ENCODE measurements around the gene CLC.

The CLC gene

GRCh38 chr19:39746836-39747529 lies 9.2 kb upstream of the CLC start:
- ATAC-seq, result no peak
- no peak for TF ChIP-seq ZC3H10 (CRISPR knock-in tag; IDR thresholded peaks at IDR 0.05)
- no peak for TF ChIP-seq TOX (CRISPR knock-in tag; IDR thresholded peaks at IDR 0.05; ENCODE audit: borderline replicate concordance)

- no peak for ATAC-seq
- TF ChIP-seq OSR1 (CRISPR knock-in tag; IDR thresholded peaks at IDR 0.05) (no peak), ARNTL (CRISPR knock-in tag; IDR thresholded peaks at IDR 0.05; ENCODE audit: borderline replicate concordance, low read depth) (no peak), CREB5 (CRISPR knock-in tag; IDR thresholded peaks at IDR 0.05; ENCODE audit: low read depth) (no peak), TOX (CRISPR knock-in tag; IDR thresholded peaks at IDR 0.05; ENCODE audit: borderline replicate concordance) (no peak), GLIS3 (CRISPR knock-in tag; IDR thresholded peaks at IDR 0.05) (no peak), ZNF70 (CRISPR knock-in tag; IDR thresholded peaks at IDR 0.05) (no peak), POU6F1 (CRISPR knock-in tag; IDR thresholded peaks at IDR 0.05; ENCODE audit: borderline replicate concordance, low read depth) (no peak), ZFP30 (CRISPR knock-in tag; IDR thresholded peaks at IDR 0.05) (no peak)
These were observed 7.8 kb upstream of the CLC start for GRCh38 chr19:39745643-39746042.

- TF ChIP-seq ZNF70 (CRISPR knock-in tag; IDR thresholded peaks at IDR 0.05) (no peak), PPARA (CRISPR knock-in tag; IDR thresholded peaks at IDR 0.05; ENCODE audit: borderline replicate concordance) (no peak), GLIS3 (CRISPR knock-in tag; IDR thresholded peaks at IDR 0.05) (no peak), SNAI2 (CRISPR knock-in tag; IDR thresholded peaks at IDR 0.05) (no peak), POU6F1 (CRISPR knock-in tag; IDR thresholded peaks at IDR 0.05; ENCODE audit: borderline replicate concordance, low read depth) (no peak), CREB5 (CRISPR knock-in tag; IDR thresholded peaks at IDR 0.05; ENCODE audit: low read depth) (no peak), ISL1 (CRISPR knock-in tag; IDR thresholded peaks at IDR 0.05) (no peak), ZFP3 (CRISPR knock-in tag; IDR thresholded peaks at IDR 0.05) (no peak), ZC3H10 (CRISPR knock-in tag; IDR thresholded peaks at IDR 0.05) (no peak), TCF4 (CRISPR knock-in tag; IDR thresholded peaks at IDR 0.05; ENCODE audit: borderline replicate concordance) (no peak), PATZ1 (CRISPR knock-in tag; IDR thresholded peaks at IDR 0.05; ENCODE audit: borderline replicate concordance) (no peak)
- no peak for ATAC-seq
These were observed 2.6 kb upstream of the CLC start for GRCh38 chr19:39740395-39740794.

GRCh38 chr19:39738814-39739213 lies 985 bp upstream of the CLC start:
- no peak for ATAC-seq
- no peak for TF ChIP-seq ARNTL (CRISPR knock-in tag; IDR thresholded peaks at IDR 0.05; ENCODE audit: borderline replicate concordance, low read depth)
- no peak for TF ChIP-seq ISL1 (CRISPR knock-in tag; IDR thresholded peaks at IDR 0.05)
- TF ChIP-seq ZNF70 (CRISPR knock-in tag; IDR thresholded peaks at IDR 0.05), result no peak
- no peak for TF ChIP-seq ZNF8 (CRISPR knock-in tag; IDR thresholded peaks at IDR 0.05)
- no peak for TF ChIP-seq OSR1 (CRISPR knock-in tag; IDR thresholded peaks at IDR 0.05)
- no peak for TF ChIP-seq ZC3H10 (CRISPR knock-in tag; IDR thresholded peaks at IDR 0.05)
- TF ChIP-seq PPARA (CRISPR knock-in tag; IDR thresholded peaks at IDR 0.05; ENCODE audit: borderline replicate concordance), result no peak
- no peak for TF ChIP-seq POU6F1 (CRISPR knock-in tag; IDR thresholded peaks at IDR 0.05; ENCODE audit: borderline replicate concordance, low read depth)
- TF ChIP-seq SNAI2 (CRISPR knock-in tag; IDR thresholded peaks at IDR 0.05), result no peak
- no peak for TF ChIP-seq BACH2 (CRISPR knock-in tag; IDR thresholded peaks at IDR 0.05; ENCODE audit: borderline replicate concordance)
- TF ChIP-seq CSRNP3 (CRISPR knock-in tag; IDR thresholded peaks at IDR 0.05), result no peak
- no peak for TF ChIP-seq CSDC2 (CRISPR knock-in tag; IDR thresholded peaks at IDR 0.05)
- TF ChIP-seq ZNF565 (CRISPR knock-in tag; conservative IDR thresholded peaks at IDR 0.05; ENCODE audit: low read depth), result no peak
- no peak for TF ChIP-seq PATZ1 (CRISPR knock-in tag; IDR thresholded peaks at IDR 0.05; ENCODE audit: borderline replicate concordance)
- TF ChIP-seq TOX (CRISPR knock-in tag; IDR thresholded peaks at IDR 0.05; ENCODE audit: borderline replicate concordance), result no peak
